LNCaP clone FGC (cell line): ENCODE measurements around the gene UGCG.
A peak's percentile ranks its signal among the peaks of the same experiment; 100 is the strongest.
"Not testable (repeated sequence)": the region's sequence is repeated elsewhere in the genome, so short reads cannot be mapped to it uniquely, and the experiment has no call there.

Experiments
- DNase-seq: peaks from one replicate; pipeline ENCODE4 v3.0.0-alpha.2; 2011; ENCODE audit warnings: low read depth
- H3K4me3 ChIP-seq: 2 replicates; pipeline ENCODE4 v1.5.1; 2011; ENCODE audit warnings: mild to moderate bottlenecking, low read depth, low read length, control low read depth
- CTCF ChIP-seq: IDR thresholded peaks from 2 replicates; pipeline ENCODE4 v1.5.1; 2012; ENCODE audit warnings: mild to moderate bottlenecking; ENCODE audit not compliant: control insufficient read depth, insufficient read depth; ENCODE audit errors: extremely low read depth

The UGCG gene

GRCh38 chr9:111953444-111953843, 56.8 kb downstream of the UGCG start:
- H3K4me3 ChIP-seq, result no peak overlapping the region
- TF ChIP-seq CTCF, result no peak
- no peak for DNase-seq

GRCh38 chr9:111955048-111955447, 58.4 kb downstream of the UGCG start:
- no peak for DNase-seq
- H3K4me3 ChIP-seq, result no peak overlapping the region
- TF ChIP-seq CTCF, result no peak

GRCh38 chr9:111957856-111958631, 61.4 kb downstream of the UGCG start:
- H3K4me3 ChIP-seq, result no peak overlapping the region
- TF ChIP-seq CTCF, result no peak
- DNase-seq, result no peak

GRCh38 chr9:111959468-111960359, 63.1 kb downstream of the UGCG start:
- no peak overlapping the region for H3K4me3 ChIP-seq
- no peak for TF ChIP-seq CTCF
- DNase-seq, result no peak

- not testable (repeated sequence) for DNase-seq, H3K4me3 ChIP-seq
These were observed 63.9 kb downstream of the UGCG start for GRCh38 chr9:111960485-111960884.

GRCh38 chr9:111961009-111961408, 64.4 kb downstream of the UGCG start:
- no peak overlapping the region for H3K4me3 ChIP-seq
- DNase-seq, result no peak
- no peak for TF ChIP-seq CTCF

GRCh38 chr9:111961575-111961974, 65.0 kb downstream of the UGCG start:
- DNase-seq, result peak; percentile 75
- no peak for TF ChIP-seq CTCF
- no peak overlapping the region for H3K4me3 ChIP-seq
